Fibroblast of pulmonary artery (primary cell): ENCODE results near the gene KIAA2012.
A peak's percentile ranks its signal among the peaks of the same experiment; 100 is the strongest.

Experiments used
- DNase-seq: peaks from one replicate; pipeline ENCODE4 v3.0.0-alpha.2; 2010; ENCODE audit warnings: low read depth
- H3K4me3 ChIP-seq: replicated peaks from 2 replicates; pipeline ENCODE4 v1.5.1; 2011; ENCODE audit warnings: low read depth, mild to moderate bottlenecking, control low read depth, low read length, moderate library complexity
- CTCF ChIP-seq: IDR thresholded peaks from 2 replicates; pipeline ENCODE4 v1.5.1; 2011; ENCODE audit warnings: mild to moderate bottlenecking, control low read depth, low read length, inconsistent platforms; ENCODE audit errors: missing control alignments

The KIAA2012 gene

GRCh38 chr2:202169131-202169530 lies 96.1 kb downstream of the KIAA2012 start:
- no peak overlapping the region for H3K4me3 ChIP-seq
- TF ChIP-seq CTCF: no peak
- no peak for DNase-seq

GRCh38 chr2:202169832-202170424 lies 96.9 kb downstream of the KIAA2012 start:
- no peak overlapping the region for H3K4me3 ChIP-seq
- no peak for DNase-seq
- TF ChIP-seq CTCF: no peak

GRCh38 chr2:202171241-202171825 lies 98.3 kb downstream of the KIAA2012 start:
- no peak for DNase-seq
- TF ChIP-seq CTCF: no peak
- H3K4me3 ChIP-seq: peak overlapping the region; percentile 17

- no peak overlapping the region for H3K4me3 ChIP-seq
- DNase-seq: no peak
- TF ChIP-seq CTCF: no peak
Measured at GRCh38 chr2:202172439-202173211, 99.6 kb downstream of the KIAA2012 start.

GRCh38 chr2:202178346-202178958 lies 105.4 kb downstream of the KIAA2012 start:
- H3K4me3 ChIP-seq: no peak overlapping the region
- peak; percentile 79 for DNase-seq
- peak; percentile 90 for TF ChIP-seq CTCF

GRCh38 chr2:202184557-202184956 lies 111.5 kb downstream of the KIAA2012 start:
- DNase-seq: no peak
- no peak for TF ChIP-seq CTCF
- H3K4me3 ChIP-seq: no peak overlapping the region
